ENCODE measurements around the gene DOCK4. TPM values are rescaled to one million over a fixed set of nuclear protein-coding genes. Genes with fewer than 3 reads are reported as not detected.

The DOCK4 gene
- total RNA-seq, 1 experiment from 2014 or later: 20.4 TPM

DNA sequence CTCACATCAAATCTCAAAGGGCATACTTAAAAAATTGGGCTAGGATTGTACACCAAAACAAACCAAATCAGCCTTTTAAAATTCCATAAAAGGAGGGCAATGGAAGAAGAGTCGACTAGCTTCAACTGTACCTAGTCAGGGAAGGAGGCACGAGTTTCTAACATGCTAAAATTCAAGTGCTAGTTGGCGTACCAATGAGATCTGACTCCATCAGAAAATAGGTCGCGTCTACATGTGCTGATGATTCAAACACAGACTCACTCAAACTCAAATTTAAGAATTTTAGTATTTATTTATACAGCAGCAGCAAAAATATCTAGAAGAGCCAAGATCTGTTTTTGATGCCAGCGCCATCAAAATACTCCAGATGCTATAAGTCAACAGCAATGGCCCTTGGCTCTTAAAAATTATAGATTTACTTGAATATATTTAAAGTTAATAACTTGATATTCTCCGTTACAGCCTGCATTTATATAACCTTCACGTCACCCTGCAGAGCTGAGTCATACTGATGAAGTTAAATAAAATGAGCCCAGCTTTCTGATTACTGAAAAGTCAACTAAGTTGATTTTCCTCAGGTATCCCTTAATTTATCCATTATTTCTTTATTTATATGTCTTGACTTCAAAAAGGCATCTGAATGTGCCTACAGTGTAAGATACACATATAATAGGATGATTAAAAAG, 341.8 kb downstream of the DOCK4 start (continued):
- TF ChIP-seq, protein P1, sequence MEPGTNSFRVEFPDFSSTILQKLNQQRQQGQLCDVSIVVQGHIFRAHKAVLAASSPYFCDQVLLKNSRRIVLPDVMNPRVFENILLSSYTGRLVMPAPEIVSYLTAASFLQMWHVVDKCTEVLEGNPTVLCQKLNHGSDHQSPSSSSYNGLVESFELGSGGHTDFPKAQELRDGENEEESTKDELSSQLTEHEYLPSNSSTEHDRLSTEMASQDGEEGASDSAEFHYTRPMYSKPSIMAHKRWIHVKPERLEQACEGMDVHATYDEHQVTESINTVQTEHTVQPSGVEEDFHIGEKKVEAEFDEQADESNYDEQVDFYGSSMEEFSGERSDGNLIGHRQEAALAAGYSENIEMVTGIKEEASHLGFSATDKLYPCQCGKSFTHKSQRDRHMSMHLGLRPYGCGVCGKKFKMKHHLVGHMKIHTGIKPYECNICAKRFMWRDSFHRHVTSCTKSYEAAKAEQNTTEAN (CRISPR knock-in tag; IDR thresholded peaks at IDR 0.05): no peak
- TF ChIP-seq ZNF396 (CRISPR knock-in tag; IDR thresholded peaks at IDR 0.05; ENCODE audit: borderline replicate concordance) (no peak), IRF2 (CRISPR knock-in tag; IDR thresholded peaks at IDR 0.05; ENCODE audit: borderline replicate concordance, low read depth) (no peak), NR1H2 (CRISPR knock-in tag; IDR thresholded peaks at IDR 0.05) (no peak), CREB1 (CRISPR knock-in tag; IDR thresholded peaks at IDR 0.05) (no peak)
- TF ChIP-seq, protein P2, sequence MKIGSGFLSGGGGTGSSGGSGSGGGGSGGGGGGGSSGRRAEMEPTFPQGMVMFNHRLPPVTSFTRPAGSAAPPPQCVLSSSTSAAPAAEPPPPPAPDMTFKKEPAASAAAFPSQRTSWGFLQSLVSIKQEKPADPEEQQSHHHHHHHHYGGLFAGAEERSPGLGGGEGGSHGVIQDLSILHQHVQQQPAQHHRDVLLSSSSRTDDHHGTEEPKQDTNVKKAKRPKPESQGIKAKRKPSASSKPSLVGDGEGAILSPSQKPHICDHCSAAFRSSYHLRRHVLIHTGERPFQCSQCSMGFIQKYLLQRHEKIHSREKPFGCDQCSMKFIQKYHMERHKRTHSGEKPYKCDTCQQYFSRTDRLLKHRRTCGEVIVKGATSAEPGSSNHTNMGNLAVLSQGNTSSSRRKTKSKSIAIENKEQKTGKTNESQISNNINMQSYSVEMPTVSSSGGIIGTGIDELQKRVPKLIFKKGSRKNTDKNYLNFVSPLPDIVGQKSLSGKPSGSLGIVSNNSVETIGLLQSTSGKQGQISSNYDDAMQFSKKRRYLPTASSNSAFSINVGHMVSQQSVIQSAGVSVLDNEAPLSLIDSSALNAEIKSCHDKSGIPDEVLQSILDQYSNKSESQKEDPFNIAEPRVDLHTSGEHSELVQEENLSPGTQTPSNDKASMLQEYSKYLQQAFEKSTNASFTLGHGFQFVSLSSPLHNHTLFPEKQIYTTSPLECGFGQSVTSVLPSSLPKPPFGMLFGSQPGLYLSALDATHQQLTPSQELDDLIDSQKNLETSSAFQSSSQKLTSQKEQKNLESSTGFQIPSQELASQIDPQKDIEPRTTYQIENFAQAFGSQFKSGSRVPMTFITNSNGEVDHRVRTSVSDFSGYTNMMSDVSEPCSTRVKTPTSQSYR (CRISPR knock-in tag; IDR thresholded peaks at IDR 0.05): no peak
- TF ChIP-seq, protein P3, sequence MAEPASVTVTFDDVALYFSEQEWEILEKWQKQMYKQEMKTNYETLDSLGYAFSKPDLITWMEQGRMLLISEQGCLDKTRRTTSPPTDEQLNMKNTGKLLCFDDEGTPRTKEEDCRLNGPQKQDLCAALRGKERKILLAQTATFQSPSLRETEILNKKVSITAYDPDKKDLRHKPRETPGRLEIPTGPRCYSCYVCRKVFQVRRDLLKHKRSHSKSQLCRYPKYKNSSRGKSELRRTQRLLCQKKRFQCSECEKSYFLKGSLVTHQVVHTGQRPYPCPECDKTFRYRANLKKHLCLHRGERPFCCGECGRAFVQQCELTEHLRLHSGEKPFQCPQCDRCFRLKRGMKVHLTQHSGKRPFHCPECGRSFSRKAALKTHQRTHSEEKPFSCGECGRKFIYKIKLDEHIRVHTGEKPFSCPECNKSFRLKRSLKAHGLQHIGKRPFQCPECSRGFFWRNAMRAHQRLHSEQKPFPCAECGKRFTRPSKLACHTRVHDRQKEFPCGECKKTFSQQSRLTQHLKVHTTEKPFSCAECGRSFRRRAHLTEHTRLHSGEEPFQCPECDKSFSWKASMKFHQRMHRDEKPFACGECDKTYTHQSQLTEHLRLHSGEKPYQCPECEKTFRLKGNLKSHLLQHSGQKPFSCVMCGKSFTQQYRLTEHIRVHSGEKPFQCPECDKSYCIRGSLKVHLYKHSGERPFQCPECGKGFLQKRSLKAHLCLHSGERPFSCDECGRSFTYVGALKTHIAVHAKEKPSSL (CRISPR knock-in tag; conservative IDR thresholded peaks at IDR 0.05): no peak

DNA sequence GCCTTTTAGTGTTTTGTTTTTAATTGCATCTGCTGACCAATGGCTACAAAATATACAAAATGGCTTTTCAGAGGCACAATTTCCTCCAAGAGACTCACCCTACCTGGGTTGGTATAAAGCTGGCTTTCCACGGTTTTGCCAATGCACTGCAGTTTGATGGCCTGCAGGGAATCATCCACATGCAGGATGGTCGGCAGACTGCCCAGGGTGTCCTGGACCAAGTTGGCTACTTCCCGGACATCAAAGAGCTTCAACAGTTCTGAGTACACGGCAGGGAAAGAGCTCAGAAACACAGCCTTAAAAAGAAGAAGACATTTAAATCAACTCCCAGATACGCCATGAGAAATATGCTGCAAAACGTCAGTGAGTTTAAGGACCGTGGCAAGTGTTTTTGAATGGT, 342.9 kb downstream of the DOCK4 start:
- Mint-ChIP-seq H3K27me3 (ENCODE audit: low read depth) (no peaks in the 10 kb centered on the region), H3K36me3 (peaks cover 17% of the 10 kb centered on the region), H3K4me1 (peaks cover 15% of the 10 kb centered on the region), H3K9me3 (no peaks in the 10 kb centered on the region), H3K27ac (no peak overlapping the region), H3K4me3 (no peak overlapping the region)
- POLR2A ChIA-PET: no interaction called here
- DNase-seq (ENCODE audit: low spot score) (no peak), ATAC-seq (no peak)
- CTCF ChIA-PET: interaction anchor here (1.2 to 2.5 kb wide), 2 partner anchors 8 to 633 kb away, joined by 3 to 10 read pairs; no protein-coding TSS in a partner anchor
- no peak for TF ChIP-seq CREM (CRISPR knock-in tag; IDR thresholded peaks at IDR 0.05)
- no peak for TF ChIP-seq SP1 (CRISPR knock-in tag; conservative IDR thresholded peaks at IDR 0.05)
- no peak for TF ChIP-seq ETV6 (CRISPR knock-in tag; IDR thresholded peaks at IDR 0.05)
- TF ChIP-seq, protein P2 (CRISPR knock-in tag; IDR thresholded peaks at IDR 0.05): no peak
- TF ChIP-seq SMAD3 (CRISPR knock-in tag; IDR thresholded peaks at IDR 0.05; ENCODE audit: borderline replicate concordance): no peak
- TF ChIP-seq MYBL2 (CRISPR knock-in tag; IDR thresholded peaks at IDR 0.05): no peak
- no peak for TF ChIP-seq ELF4 (CRISPR knock-in tag; IDR thresholded peaks at IDR 0.05; ENCODE audit: low read depth)
- TF ChIP-seq HMGA2 (CRISPR knock-in tag; IDR thresholded peaks at IDR 0.05): no peak
- no peak for TF ChIP-seq ZNF232 (CRISPR knock-in tag; IDR thresholded peaks at IDR 0.05)
- TF ChIP-seq, protein P4, sequence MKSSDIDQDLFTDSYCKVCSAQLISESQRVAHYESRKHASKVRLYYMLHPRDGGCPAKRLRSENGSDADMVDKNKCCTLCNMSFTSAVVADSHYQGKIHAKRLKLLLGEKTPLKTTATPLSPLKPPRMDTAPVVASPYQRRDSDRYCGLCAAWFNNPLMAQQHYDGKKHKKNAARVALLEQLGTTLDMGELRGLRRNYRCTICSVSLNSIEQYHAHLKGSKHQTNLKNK (CRISPR knock-in tag; IDR thresholded peaks at IDR 0.05): no peak
- TF ChIP-seq, protein P5, sequence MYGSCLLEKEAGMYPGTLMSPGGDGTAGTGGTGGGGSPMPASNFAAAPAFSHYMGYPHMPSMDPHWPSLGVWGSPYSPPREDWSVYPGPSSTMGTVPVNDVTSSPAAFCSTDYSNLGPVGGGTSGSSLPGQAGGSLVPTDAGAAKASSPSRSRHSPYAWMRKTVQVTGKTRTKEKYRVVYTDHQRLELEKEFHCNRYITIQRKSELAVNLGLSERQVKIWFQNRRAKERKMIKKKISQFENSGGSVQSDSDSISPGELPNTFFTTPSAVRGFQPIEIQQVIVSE (CRISPR knock-in tag; IDR thresholded peaks at IDR 0.05; ENCODE audit: borderline replicate concordance): no peak
- TF ChIP-seq, protein P6, sequence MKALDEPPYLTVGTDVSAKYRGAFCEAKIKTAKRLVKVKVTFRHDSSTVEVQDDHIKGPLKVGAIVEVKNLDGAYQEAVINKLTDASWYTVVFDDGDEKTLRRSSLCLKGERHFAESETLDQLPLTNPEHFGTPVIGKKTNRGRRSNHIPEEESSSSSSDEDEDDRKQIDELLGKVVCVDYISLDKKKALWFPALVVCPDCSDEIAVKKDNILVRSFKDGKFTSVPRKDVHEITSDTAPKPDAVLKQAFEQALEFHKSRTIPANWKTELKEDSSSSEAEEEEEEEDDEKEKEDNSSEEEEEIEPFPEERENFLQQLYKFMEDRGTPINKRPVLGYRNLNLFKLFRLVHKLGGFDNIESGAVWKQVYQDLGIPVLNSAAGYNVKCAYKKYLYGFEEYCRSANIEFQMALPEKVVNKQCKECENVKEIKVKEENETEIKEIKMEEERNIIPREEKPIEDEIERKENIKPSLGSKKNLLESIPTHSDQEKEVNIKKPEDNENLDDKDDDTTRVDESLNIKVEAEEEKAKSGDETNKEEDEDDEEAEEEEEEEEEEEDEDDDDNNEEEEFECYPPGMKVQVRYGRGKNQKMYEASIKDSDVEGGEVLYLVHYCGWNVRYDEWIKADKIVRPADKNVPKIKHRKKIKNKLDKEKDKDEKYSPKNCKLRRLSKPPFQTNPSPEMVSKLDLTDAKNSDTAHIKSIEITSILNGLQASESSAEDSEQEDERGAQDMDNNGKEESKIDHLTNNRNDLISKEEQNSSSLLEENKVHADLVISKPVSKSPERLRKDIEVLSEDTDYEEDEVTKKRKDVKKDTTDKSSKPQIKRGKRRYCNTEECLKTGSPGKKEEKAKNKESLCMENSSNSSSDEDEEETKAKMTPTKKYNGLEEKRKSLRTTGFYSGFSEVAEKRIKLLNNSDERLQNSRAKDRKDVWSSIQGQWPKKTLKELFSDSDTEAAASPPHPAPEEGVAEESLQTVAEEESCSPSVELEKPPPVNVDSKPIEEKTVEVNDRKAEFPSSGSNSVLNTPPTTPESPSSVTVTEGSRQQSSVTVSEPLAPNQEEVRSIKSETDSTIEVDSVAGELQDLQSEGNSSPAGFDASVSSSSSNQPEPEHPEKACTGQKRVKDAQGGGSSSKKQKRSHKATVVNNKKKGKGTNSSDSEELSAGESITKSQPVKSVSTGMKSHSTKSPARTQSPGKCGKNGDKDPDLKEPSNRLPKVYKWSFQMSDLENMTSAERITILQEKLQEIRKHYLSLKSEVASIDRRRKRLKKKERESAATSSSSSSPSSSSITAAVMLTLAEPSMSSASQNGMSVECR (CRISPR knock-in tag; IDR thresholded peaks at IDR 0.05; ENCODE audit: borderline replicate concordance): no peak
- TF ChIP-seq CBFB (CRISPR knock-in tag; IDR thresholded peaks at IDR 0.05; ENCODE audit: low read depth): no peak
- TF ChIP-seq, protein P7, sequence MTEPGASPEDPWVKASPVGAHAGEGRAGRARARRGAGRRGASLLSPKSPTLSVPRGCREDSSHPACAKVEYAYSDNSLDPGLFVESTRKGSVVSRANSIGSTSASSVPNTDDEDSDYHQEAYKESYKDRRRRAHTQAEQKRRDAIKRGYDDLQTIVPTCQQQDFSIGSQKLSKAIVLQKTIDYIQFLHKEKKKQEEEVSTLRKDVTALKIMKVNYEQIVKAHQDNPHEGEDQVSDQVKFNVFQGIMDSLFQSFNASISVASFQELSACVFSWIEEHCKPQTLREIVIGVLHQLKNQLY (CRISPR knock-in tag; IDR thresholded peaks at IDR 0.05): no peak
- TF ChIP-seq CREB1 (CRISPR knock-in tag; IDR thresholded peaks at IDR 0.05): no peak
